SKM-1 treated with dmso at 0.1 percent for 144 hours (cell line): Measurements from ENCODE around the gene STK38.

ENCODE experiments used
- DNase-seq: peaks from one replicate; lab custom pipeline; 2025; ENCODE audit not compliant: unreplicated experiment; lab: John Stamatoyannopoulos, UW

STK38 gene

GRCh38 chr6:36523936-36524499 is 23.3 kb downstream of the STK38 start:
- DNase-seq, result no peak

DNA sequence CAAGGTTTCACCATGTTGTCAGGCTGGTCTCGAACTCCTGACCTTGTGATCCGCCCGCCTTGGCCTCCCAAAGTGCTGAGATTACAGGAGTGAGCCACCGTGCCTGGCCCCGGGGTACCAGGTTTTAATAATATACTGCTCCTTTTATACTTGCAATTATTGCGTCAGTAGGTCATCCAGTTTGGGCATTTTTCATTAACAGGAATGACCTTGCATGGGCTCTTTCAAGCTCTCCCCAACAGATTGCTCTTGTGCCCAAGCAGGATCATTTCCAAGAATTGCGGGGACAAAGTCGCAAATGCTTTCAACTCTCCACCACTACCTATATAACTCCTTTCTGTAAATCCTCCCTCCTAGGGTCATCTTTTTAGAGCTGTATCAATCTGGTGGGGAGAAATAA is 23.8 kb downstream of the STK38 start:
- DNase-seq, result no peak

- no peak for DNase-seq
Measured at GRCh38 chr6:36519352-36519751, 27.9 kb downstream of the STK38 start.

GRCh38 chr6:36517408-36517807 is 29.9 kb downstream of the STK38 start:
- DNase-seq, result no peak

DNA sequence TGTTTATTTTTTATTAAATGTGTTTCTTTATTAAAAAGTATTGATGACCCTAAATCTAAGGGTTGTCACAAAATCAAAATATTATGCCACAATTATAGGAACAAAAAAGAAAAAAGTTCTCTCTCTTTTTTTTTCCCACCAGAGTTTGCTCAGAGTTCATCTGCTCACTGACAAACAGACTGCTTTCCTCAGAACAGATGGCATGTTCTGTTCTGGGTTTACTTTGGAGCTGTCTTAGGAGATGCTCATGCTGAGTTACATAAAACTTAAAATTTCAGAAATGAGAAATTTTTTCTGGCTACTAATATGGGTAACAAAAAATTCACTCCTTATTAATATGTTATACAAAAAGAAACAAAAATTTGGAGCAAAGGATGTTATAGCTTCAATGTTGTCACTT is 30.3 kb downstream of the STK38 start:
- DNase-seq, result no peak

DNA sequence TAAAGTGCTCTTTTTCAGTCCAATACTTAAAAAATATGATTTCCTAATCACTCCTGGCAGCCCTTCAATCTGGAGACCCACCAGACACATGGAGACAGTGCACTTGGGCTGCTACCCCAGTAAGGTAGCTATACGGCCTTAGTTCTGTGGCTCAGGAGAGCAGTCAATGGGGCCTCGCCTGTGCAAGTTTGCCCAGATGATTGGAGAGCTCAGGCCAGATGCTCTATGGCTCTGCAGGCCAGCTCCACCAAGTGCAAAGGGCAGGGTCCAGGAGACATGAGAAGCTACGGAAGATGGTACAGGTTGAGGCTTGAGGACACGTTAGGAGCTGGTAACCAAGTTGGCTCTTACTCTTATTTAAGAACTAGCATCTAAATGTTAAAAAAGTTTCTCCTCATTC is 30.7 kb downstream of the STK38 start:
- DNase-seq, result no peak

DNA sequence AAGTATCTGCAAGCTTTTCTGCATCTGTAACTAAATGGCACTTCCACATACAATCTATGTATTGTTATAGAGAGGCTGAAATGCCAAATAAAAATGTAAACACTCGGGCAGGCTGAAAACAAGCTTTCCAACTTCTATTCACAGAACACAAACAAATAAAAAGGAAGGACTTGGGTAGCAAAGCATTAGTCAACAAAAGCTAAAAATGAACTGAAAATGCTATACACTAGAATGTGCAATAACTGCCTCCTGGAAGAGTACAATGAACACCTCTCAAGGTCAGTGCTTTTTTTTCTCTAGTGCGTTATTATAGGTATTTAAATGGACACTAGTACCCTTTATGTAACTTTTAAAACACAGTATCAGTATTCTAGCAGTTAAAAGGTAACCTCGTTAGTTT is 31.4 kb downstream of the STK38 start:
- no peak for DNase-seq

GRCh38 chr6:36514554-36515456 is 32.5 kb downstream of the STK38 start:
- DNase-seq, result no peak

DNA sequence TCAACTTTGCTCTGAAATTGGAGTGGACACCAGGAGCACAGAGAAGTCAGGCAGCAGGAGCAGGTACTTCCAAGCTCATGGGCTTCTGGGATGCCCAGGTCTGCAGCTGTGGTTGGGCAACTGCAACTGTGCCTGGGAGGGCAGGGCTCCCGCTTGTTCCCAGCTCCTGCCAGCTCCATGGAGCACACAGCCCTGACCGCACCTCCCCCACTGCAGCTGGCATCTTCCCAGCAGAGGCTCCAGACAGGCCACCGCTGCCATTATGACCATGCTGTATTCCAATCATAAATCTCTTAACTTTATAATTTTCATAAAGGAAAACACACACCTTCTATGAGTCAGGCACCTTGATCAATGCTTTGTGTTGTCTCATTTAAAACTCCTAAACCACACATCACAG is 36.9 kb downstream of the STK38 start:
- DNase-seq, result no peak

- no peak for DNase-seq
Measured at GRCh38 chr6:36508532-36508931, 38.7 kb downstream of the STK38 start.

- DNase-seq, result no peak
Measured at GRCh38 chr6:36506611-36507010, 40.7 kb downstream of the STK38 start.

- no peak for DNase-seq
Measured at GRCh38 chr6:36505744-36506534, 41.3 kb downstream of the STK38 start.

DNA sequence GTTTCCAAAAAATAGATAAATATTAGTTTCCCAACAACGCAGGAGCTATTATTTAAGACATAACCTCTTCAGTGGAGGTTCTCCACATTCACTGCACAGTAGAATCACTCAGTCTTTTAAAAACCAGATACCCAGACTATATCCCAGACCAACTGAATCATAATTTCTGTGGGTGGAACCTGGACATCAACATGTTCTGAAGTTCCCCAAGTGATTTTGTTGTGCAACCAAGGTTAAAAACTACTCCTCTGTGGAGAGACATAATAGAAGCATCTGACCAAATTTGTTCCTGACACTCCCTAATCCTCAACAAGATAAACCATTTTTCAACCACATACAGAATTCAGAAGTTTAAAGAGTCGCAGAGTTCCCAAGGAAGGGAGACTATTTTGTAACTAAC is 42.3 kb downstream of the STK38 start:
- no peak for DNase-seq

DNA sequence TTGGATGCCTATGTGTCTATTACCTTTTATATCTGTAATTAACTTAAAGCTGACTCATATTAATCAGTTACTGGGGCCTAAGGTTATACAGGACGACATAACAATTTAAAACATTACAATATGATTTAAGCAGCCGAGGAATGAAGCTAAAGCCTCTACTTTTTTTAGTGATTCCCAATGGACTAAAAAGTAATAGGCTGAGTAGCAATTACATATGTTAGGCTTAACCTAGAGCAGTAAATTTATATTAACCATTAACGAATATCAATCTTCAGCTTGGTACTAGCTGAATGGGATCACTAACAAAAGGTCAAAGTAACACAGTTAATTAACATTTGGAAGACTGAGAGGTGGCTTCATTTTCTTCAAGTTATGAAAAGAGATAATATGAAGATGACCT is 43.1 kb downstream of the STK38 start:
- DNase-seq, result no peak

DNA sequence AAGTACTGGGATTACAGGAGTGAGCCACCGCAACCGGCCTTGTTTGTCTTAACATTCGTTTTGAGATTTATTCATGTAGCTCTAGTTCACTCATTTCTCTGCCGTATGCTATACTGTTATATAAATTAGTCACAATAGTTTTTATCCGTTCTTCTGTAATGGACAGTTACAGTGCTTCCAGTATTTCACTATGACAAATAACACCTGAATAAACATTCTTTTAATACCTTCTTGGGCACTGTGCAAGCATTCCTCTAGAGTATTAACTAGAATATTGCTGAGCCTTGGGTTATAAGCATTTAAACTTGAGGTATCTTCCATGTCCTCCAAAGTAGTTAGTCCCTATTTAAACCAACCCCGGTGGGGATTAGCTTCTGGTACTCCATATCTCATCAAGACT is 45.6 kb downstream of the STK38 start:
- no peak for DNase-seq

- DNase-seq, result no peak
Measured at GRCh38 chr6:36499918-36500317, 47.4 kb downstream of the STK38 start.

DNA sequence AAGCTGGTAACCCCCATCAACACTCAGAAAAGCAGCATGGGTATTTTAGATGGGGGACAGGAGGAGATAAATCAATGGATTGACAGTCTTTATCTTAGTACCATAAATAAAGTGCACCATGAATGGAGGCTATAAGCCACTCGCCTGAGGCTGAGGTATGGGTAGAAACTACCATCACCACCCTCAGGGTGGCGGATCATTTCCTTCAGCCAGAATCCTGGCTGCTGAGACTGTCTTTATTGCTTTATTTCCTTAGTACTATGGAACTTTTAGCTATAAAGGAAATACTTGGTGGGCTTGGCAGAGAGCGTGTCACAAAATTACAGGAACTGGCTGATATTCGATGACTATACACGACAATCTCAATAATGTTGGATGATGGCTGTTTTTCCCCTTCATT is 52.2 kb downstream of the STK38 start:
- no peak for DNase-seq

DNA sequence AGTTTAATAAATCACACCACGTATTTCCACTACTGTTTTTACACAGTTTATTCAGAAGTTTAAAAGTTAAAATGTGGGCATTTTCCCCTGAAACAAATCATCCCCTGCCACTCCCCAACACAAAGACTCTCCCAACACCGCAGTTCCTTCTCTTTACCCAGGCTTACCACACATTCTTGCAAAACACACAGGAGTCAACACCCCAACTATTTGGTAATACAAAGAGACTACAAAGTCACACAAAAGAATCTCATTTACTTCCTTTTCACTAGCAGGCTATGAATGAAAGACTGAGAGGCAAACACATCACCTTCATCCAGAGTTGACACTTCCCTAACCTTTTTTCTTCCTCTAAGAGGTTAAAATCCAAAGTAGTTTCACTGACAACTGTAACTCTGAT is 53.4 kb downstream of the STK38 start:
- peak; percentile 97 for DNase-seq

- no peak for DNase-seq
Measured at GRCh38 chr6:36493319-36493718, 54.0 kb downstream of the STK38 start.

GRCh38 chr6:36492621-36493020 is 54.7 kb downstream of the STK38 start:
- DNase-seq, result peak; percentile 26

GRCh38 chr6:36492092-36492491 is 55.2 kb downstream of the STK38 start:
- DNase-seq, result no peak

DNA sequence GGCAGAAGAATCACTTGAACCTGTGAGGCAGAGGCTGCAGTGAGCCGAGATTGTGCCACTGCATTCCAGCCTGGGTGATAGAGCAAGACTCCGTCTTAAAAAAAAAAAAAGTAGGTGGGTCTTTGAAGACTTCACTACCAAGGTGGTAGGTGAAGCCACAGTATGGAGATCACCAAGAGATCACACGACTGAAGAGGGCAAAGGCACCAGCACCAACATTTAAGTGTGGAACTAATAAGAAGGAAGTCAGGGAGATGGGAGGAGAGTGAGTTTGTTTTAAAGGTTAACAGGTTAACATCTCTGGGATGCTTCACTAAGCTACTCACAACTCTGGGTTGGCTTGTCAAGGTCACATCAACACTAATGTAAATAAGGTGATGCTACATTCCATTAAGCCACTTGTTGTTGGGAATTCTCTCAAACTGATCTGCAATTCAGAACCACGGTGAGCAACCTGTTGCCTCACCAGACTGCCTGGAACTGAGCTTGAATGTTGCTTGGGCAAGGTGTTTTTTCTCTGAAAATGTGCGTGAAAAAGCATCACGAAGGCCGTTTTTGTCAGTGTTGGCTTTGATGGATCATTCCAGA is 55.8 kb downstream of the STK38 start:
- no peak for DNase-seq
